G401 (cell line): ENCODE data around the gene CDC45. TPM values are rescaled to one million over a fixed set of nuclear protein-coding genes. Genes with fewer than 3 reads are reported as not detected.

Experiments used
- DNase-seq: peaks from one replicate; pipeline ENCODE4 v3.0.0-alpha.2; 2015; ENCODE audit warnings: low spot score
- in situ Hi-C: cut with HindIII; loops from 2 replicates; pipeline ENCODE4 v1.10.0; 2016; ENCODE audit warnings: low sequenced_read_pairs, mixed read lengths
- total RNA-seq: library from RNA; depleted of rRNA; stranded (reverse); fragments of >200 nt; shearing (Covaris generic); gene quantifications from 2 replicates; pipeline ENCODE4 v1.2.3, GENCODE V29; 2014

The CDC45 gene
- total RNA-seq, 1 experiment from 2014 or later: 46.7 TPM

DNA sequence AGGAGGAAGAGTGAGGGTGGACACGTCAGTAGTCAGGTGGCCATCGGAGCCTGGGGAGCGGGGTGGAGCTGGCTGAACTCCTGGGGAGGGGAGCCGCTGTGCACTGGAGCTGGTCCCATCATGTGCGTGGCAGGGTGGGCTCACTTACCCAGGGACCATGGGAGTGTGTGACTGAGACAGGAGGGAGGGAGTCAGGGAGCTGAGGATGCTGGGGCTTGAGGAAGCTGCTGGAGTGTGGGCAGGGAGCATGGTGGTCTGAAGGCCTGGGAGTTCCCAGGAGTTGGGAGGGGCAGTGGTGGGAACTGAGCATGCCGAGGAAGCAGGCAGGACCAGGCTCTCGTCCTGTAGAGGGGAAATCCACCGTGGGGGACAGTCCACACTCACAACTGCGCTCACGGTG, 26.5 kb downstream of the CDC45 start:
- in situ Hi-C loops: no loop called here
- DNase-seq: no peak

DNA sequence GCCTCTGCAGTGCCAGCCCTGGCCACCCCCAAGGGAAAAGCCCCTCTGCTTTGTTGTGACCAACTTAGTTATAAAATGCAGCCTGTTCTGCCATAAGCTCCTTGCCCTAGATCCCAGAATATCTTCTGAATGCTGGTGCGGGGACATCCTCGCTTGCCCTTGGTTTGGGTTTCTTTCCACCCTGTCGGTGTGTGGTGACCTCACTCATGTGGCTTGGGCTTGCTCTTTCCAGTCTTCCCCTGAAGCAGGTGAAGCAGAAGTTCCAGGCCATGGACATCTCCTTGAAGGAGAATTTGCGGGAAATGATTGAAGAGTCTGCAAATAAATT, 27.8 kb downstream of the CDC45 start:
- DNase-seq: no peak
- in situ Hi-C loops: no loop called here

DNA sequence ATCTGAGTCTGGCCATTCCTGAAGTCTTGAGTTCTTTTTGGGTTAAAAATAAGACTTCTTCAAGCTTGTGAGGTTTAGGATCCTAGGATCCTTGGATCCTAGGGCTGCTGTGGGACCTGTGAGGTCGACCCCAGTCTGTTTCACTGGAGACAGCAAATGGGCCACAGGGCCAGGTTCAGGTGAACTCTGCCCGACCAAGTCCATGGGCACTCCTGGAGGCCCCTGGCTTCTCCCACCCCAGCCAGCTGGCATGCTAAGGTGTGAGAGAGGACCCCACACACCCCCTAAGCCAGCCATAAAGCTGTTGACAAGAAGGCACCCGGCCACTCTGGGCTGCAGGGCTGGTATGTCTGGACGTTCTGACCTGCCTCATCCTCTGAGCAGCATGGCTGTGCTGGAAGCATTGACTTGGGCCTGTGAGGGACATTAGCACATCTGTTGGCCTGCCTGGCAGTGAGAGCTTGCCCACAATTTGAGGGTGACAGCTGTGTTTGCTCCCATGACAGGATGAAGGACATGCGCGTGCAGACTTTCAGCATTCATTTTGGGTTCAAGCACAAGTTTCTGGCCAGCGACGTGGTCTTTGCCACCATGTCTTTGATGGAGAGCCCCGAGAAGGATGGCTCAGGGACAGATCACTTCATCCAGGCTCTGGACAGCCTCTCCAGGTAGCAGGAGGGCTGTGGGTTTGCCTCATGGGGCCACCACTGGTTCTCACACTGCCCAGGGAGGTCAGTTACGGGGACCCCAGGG, 28.5 kb downstream of the CDC45 start:
- in situ Hi-C loops: no loop called here
- DNase-seq: no peak

DNA sequence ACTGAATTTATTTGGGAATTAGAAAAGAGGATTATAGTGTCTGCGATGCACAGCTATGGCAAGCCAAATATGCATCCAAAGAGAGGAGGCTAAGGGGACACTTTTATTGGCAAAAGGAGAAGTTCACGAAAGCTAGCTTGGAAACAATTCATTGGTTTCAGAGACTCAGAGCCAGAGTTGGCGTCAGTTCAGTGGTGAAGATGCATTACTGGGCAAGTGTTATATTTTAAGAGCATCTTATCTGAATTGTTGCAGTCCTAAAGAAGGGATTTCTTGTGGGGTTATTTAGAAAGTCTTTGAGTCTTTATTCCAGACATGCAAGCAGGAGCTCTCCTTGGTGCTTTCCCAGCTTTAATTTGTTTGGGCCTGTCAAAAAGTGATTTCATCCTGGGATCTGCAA, 29.5 kb downstream of the CDC45 start:
- in situ Hi-C loops: no loop called here
- no peak for DNase-seq

DNA sequence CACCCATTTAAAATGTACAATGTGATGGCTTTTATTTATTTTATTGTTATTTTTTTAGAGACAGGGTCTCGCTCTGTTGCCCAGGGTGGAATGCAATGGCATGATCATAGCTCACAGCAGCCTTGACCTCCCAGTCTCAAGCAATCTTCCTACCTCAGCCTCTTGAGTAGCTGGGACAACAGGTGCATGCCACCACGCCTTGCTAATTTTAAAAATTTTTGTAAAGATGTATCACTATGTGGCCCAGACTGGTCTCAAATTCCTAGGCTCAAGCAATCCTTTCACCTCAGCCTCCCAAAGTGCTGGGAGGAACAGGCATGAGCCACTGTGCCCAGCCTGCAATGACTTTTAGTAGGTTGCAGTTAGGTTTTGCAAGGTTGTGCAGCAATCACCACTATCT, 30.2 kb downstream of the CDC45 start:
- no peak for DNase-seq
- in situ Hi-C loops: no loop called here

DNA sequence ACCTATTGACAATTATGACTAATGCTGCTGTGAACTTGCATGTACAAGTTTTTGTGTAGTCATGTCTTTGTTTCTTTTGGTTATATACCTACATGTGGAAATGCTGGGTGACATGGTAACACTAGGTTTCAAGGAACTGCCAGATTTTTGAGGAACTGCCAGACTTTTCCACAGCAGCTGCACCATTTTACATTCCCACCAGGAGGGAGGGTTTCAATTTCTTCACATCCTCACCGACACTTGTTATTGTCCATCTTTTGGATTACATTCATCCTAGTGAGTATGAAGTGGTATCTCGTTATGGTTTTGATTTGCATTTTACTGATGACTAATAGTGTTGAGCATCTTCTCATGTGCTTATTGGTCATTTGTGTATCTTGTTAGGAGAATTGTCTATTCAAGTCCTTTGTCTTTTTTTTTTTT, 31.2 kb downstream of the CDC45 start:
- DNase-seq: no peak
- in situ Hi-C loops: no loop called here

DNA sequence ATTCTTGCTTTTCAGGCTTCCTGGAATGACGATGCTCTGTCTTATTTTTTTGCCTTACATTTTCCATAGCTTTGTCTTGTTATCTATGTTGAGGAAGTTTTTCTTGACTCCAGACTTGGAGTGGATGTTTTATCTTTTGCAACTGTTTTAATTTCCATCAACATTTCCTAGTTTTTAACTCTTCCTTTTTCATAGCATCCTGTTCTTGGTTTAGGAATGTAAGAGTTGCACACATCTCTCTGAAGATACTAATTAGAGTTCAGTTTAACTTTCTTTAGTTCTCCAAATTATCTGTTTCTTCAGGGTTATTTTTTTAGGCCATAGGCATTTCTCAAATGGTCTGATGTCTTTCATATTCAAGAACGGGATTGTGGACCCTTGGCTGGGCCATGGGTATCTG, 34.1 kb downstream of the CDC45 start:
- in situ Hi-C loops: no loop called here
- no peak for DNase-seq

DNA sequence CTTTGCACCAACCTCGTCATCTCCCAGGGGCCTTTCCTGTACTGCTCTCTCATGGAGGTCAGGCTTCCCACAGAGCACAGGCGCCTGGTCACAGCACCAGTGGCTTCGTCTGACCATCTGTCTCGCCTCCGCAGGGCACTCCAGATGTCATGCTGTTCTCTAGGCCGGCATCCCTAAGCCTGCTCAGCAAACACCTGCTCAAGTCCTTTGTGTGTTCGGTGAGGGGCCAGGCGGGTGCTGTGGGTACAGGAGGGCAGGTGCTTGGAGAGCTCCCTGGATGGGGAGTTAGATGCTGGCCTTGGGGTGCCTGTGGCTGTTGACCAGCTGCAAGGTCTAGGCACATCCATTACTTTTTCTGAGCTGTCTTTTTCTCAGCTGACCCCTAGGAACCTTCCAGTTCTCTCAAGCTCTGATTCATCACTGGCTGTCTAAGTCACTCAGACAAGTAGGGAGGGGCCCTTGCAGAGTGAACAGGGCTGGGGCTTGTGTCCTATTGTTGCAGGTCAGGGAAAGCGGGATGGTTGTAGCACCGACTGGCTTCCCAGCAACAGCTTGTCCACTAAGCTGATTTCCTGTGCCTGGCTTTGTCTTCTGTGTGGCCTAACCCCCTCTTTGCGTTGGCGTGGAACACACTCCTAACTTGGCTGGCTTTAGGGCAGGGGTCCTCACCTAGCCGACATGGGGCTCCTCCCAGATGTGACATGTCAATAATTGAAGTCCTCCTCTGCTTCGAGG, 35.3 kb downstream of the CDC45 start:
- in situ Hi-C loops: no loop called here
- no peak for DNase-seq

DNA sequence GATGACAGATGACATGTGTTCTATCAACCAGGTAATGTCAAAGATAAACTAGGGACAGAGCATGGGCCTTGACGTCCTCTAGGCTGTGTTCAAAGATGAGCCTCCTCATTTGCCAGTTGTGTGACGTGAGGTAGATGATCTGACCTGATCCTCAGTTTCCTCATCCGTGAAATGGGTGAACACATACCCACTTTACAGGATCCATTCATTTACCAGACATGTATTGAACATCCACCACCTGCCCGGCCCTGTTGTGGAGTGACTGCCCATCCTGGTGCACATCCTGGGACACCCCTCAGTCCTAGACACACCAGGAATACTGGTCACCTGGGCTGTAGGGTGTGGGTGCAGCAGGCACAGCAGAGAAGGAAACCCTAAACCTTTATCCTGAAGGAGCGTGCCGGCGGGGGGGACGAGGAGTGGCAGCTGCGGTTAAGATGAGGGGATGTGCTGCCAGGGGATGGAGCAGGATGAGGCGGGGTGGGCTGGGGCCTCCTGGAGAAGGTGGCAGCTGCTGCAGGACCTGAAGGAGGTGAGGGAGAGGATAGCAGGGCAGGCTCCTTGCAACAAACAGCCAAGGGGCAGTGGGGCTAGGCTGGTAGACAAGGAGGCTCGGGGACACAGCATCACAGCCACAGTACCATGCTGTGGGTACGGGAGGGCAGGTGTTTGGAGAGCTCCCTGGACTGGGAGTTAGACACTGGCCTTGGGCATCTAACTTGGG, 36.1 kb downstream of the CDC45 start:
- no peak for DNase-seq
- in situ Hi-C loops: no loop called here

DNA sequence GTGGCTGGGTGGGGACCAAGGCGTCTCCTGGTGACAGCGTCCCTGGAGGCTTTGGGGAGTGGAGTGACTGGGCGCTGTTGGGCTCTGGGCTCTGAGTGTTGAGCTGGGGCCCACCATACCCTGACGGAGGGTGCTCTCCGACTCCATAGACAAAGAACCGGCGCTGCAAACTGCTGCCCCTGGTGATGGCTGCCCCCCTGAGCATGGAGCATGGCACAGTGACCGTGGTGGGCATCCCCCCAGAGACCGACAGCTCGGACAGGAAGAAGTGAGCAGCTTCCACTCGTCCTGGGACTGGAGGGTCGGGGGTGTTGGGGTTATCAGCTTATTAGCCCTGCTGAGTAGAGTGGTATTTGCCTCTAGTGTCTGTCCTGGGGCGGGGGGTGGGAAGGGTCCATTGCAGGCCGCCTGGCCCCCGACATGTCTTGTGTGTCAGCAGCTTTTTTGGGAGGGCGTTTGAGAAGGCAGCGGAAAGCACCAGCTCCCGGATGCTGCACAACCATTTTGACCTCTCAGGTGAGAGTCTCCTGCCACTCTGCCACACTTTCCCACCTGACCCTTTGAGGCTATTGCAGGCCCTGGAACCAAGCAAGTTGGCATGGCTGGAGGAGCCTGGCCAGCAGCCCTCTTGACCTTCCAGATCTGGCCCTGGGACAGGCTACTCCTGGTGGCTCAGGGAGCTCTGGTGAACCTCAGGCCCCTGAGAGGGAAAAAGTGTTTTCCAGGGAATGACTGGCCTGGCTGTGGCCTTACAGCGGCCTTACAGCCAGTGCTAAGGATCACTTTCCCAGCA, 36.9 kb downstream of the CDC45 start:
- in situ Hi-C loops: no loop called here
- no peak for DNase-seq

DNA sequence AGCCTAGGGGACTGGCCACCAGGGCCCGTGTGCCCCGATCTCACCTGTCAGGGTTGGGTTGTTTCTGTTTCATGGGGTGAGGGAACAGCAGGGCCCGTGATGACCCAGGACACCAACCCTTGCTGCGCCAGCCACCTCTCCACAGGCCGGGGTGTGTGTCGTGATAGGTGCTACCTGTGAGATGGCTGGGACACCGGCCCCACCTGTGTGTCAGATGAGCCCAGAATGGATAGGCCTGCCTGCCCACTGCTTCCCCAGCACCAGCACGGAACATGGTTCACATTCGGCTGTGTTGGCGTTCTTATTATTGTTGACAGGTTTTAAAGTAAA, 37.4 kb downstream of the CDC45 start:
- in situ Hi-C loops: no loop called here
- no peak for DNase-seq

DNA sequence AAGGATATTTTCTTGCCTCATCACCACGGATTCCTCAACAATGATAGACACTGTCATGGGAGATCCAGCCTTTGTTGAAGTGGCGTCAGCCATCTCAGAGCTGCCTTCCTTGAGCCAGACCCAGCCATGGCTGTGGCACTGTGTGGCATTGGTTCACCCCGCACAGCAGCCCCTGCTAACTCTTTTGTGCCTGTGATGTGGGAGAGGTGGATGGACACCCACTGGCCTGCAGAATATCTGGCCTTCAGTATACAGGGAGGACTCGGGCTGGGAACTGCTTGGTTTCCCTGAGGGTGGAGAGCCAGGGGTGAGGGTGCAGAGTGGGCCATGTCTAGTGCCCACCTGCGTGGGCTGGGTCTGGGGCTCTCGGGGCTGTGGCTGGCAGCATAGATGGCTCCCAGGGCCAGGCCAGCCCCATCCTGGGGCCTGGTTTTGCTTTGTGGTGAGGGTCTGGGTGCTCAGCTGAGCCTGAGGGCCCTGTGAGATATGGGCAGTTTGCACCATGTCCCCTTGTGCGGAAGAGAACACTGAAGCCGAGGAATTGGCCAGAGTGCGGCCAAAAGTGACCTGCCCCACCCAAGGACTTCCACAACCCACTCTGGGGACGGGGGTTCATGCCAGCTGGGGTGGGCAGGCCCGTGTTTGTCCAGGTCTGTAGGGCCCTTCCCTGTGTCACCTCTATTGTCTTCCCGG, 38.3 kb downstream of the CDC45 start:
- DNase-seq: no peak
- in situ Hi-C loops: no loop called here

DNA sequence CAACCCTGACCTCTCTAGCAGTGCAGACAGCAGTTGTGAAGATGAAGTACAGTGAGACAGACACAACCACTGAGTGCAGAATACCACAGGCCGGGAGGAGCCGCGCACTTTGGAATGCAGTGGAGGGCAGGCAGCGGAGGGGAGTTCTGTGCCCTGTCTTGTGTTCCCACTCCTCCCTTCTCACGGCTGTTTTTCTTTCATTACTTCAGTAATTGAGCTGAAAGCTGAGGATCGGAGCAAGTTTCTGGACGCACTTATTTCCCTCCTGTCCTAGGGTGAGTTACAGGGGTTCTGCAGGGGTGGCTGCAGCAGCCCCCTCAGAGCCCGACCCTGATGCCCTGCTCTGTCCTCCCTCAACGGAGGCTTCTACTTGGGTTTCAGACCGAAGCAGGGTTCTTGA, 38.9 kb downstream of the CDC45 start:
- in situ Hi-C loops: no loop called here
- DNase-seq: no peak

DNA sequence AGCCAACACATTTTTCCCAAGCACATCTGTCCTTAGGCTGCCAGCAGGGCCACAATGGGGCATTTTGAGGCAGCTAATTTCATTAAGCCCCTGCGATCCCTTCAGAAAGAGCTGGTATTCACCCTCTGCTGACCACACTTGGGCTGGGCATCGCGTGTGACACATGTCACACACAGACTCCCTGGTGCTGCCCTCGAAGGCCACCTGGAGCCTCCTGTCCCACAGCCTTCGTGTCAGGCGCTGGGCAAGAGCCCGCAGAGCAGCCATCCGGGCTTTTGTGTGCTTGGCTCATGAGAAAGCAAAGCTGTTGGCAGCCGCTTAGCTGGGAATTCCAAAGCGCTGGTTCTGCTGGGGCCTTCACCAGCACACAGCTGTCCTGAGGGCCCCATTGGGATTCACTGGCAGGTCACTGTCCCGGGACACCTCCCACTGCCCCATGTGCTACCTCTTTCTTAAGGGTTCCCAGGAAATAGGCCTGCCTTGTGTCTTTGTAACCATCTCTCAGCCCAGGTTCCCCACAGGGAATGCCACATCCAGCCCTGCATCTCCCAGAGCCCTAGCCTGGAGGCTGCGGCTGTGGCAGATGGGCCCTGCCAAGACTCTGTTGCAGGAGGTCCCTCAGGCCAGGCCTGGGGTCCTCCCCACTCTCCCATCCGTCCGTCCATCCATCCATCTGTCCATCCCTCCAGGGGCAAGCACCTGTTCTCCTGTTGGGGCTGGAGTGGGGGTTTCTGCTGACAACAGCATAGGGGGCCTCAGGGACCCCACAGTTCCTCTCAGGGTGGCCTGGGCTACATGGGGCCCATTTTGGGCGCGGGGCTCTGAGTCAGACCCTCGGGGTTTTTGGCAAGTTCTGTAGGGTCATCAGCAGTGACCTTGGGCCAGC, 39.6 kb downstream of the CDC45 start:
- in situ Hi-C loops: no loop called here
- DNase-seq: no peak

DNA sequence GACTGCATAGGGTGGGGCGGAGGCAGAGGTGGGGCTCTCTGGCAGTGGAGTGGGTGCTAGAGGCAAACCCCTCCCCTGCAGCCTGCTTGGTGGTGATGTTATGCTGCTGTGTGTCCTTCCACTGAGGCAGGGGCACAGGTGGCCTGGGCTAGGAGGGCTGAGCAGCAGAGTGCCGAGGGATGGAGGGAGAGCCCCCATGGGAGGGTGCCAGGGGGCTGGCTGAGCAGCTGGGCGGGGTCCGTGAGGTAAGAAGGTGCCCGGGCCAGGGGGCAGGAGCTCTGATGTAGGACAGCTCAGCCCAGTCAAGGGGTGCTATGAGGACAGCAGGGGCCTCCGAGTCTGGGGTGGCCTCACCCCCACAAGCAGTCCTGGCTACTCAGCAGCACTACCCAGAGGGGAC, 40.3 kb downstream of the CDC45 start:
- DNase-seq: no peak
- in situ Hi-C loops: no loop called here

DNA sequence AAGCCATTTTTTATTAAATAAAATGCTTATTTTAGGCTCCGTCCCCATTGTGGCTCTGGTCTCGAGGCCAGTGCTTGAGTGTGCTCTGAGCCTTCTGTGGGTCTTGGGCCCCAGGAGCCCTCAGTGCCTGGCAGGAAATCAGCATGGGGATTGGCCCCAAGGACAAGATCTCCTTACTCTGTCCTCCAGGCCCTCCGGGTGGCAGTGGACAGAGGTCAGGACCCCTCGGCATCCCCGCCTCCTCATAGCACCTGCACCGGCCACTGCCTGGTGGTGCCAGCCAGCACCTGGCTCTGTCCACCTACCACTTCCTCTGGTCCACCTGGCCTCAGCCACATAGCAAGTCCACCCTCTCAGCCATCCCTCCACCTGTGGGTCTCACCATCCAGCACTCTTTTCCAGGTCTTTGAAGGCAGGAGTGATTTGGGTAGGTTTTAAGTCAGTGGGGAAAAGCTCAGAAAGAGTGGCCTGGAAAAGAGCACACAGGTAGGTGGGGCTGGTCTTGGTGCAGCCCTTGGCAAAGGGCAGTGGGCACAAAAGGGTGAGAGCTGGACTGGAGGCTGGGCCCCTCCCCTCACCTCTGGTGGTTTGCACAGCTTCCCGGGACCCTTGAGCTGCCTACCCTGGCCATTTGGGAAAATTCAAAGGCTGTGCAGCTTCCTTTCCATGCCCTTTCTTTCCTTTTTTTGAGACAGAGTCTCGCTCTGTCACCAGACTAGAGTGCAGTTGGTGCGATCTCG, 41.0 kb downstream of the CDC45 start:
- DNase-seq: no peak
- in situ Hi-C loops: no loop called here

DNA sequence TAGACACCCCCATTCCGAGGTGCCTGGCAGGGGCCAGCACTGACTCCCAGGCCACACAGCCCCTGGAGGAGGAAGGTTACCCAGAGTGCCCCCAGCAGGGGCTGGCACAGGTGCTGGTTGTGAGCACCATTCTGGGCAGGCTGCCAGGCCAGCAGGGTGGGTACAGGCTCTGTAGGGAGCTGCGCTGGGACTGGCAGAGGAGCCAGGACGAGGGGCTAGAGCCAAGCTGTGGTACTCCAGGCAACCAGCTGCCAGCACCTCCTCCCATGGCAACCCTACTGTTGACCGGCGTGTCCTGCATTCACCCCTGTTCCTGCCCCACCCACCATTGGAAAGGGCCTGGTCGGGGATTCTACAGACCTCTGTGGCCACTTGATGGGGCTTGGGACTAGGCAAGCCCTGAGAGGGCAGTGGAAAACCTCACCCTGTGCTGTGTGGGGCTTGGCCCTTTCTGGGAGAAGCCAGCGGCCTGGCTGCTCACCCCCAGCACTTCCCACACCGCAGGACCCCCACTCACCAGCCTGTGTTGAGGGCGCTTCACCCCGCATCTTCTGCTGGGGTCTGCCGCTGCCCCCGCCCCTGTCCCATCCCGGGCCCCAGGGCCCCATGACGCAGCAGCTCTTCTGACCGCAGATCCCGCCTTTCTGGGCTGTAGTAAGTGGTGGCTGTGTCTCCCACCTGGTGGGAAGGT, 42.6 kb downstream of the CDC45 start:
- DNase-seq: peak; percentile 18
- in situ Hi-C loops: no loop called here
